K562 (cell line): ENCODE data around the gene SPAG9. TPM values are rescaled to one million over a fixed set of nuclear protein-coding genes. Genes with fewer than 3 reads are reported as not detected.

Experiments used
- ETV1 ChIP-seq: fragments of 450-650 bp; conservative IDR thresholded peaks from 2 replicates; pipeline ENCODE4 v1.6.1; 2016; ENCODE audit warnings: missing genetic modification characterization, control low read depth, low read depth, missing compliant biosample characterization
- FOSL1 ChIP-seq: fragments of 200-800 bp; sonication (Bioruptor generic); conservative IDR thresholded peaks from 2 replicates; pipeline ENCODE4 v1.6.1; 2016; ENCODE audit warnings: missing genetic modification characterization, missing compliant biosample characterization
- HNRNPK ChIP-seq: fragments of 200-400 bp; formaldehyde crosslinking; IDR thresholded peaks from one replicate; pipeline ENCODE4 v1.6.1; 2018; ENCODE audit warnings: mild to moderate bottlenecking, low read depth, low read length; ENCODE audit not compliant: poor library complexity, severe bottlenecking
- RBFOX2 ChIP-seq: fragments of 200-400 bp; formaldehyde crosslinking; IDR thresholded peaks from 2 replicates; pipeline ENCODE4 v1.6.1; 2017; ENCODE audit warnings: low read depth, mild to moderate bottlenecking, low read length, moderate library complexity
- RNF2 ChIP-seq: sonication (generic); IDR thresholded peaks from 2 replicates; pipeline ENCODE4 v1.6.1; 2016
- ZNF3 ChIP-seq: fragments of 250-450 bp; sonication (Bioruptor Pico); IDR thresholded peaks from 2 replicates; pipeline ENCODE4 v1.5.0; 2021; ENCODE audit warnings: mild to moderate bottlenecking, moderate library complexity
- ZNF316 ChIP-seq: fragments of 450-650 bp; IDR thresholded peaks from 2 replicates; pipeline ENCODE4 v1.6.1; 2016
- ZNF41 ChIP-seq: fragments of 250-450 bp; sonication (Bioruptor Pico); conservative IDR thresholded peaks from 2 replicates; pipeline ENCODE4 v1.4.0; 2020; ENCODE audit warnings: mild to moderate bottlenecking
- ZNF551 ChIP-seq: fragments of 250-450 bp; sonication (Bioruptor Pico); IDR thresholded peaks from 2 replicates; pipeline ENCODE4 v1.5.0; 2021; ENCODE audit warnings: mild to moderate bottlenecking, moderate library complexity
- polyA plus RNA-seq, 8 experiments: library from polyadenylated mRNA; depleted of rRNA in 4 of 8; stranded (reverse) in 5 of 8; unstranded in 3 of 8; fragments of >200 nt; fragmentation: Nextera tagmentation in 2 of 8; fragmentation: Illumina TruSeq in 1 of 8; extraction: Ambion mirVana in 2 of 8; extraction: Trizol in 1 of 8; gene quantifications; 2 replicates each; pipeline versions ENCODE4 v1.2.1 to v1.2.3, GENCODE V29; 2011 to 2014; ENCODE audit warnings: inconsistent platforms in 1 of 8, missing spikeins in 1 of 8
- total RNA-seq, 7 experiments: library from RNA; depleted of rRNA in 6 of 7; stranded (reverse); fragments of >200 nt in 6 of 7; fragmentation: Illumina TruSeq in 2 of 7; extraction: Trizol in 2 of 7; gene quantifications; 2 replicates each; pipeline versions ENCODE4 v1.2.1 to v1.2.3, GENCODE V29; 2011 to 2021; ENCODE audit warnings: low replicate concordance in 1 of 7
- TF ChIP-seq, protein P1 (sequence below): fragments of 450-650 bp; IDR thresholded peaks from 2 replicates; pipeline ENCODE4 v1.6.1; 2017; ENCODE audit warnings: antibody characterized with exemption, mild to moderate bottlenecking
- TF ChIP-seq, protein P2 (sequence below): sonication (generic); formaldehyde crosslinking; IDR thresholded peaks from 2 replicates; pipeline ENCODE4 v1.8.0; 2022; ENCODE audit warnings: missing genetic modification reagents, mild to moderate bottlenecking, moderate library complexity, borderline replicate concordance
- TF ChIP-seq, protein P3 (sequence below), 2 experiments: fragments of 450-650 bp; IDR thresholded peaks; 2 replicates each; pipeline ENCODE4 v1.6.1; 2016
- TF ChIP-seq, protein P4 (sequence below): fragments of 450-650 bp; formaldehyde crosslinking; IDR thresholded peaks from 2 replicates; pipeline ENCODE4 v1.4.0; 2020; ENCODE audit warnings: mild to moderate bottlenecking, moderate library complexity
- TF ChIP-seq, protein P5 (sequence below): fragments of 450-650 bp; conservative IDR thresholded peaks from 2 replicates; pipeline ENCODE4 v1.6.1; 2016; ENCODE audit warnings: missing genetic modification characterization, low read depth, mild to moderate bottlenecking, control low read depth, missing compliant biosample characterization
- TF ChIP-seq, protein P6 (sequence below): fragments of 250-450 bp; sonication (Bioruptor Pico); IDR thresholded peaks from 2 replicates; pipeline ENCODE4 v1.5.0; 2021

Gene SPAG9
- total and polyA plus RNA-seq, 9 of the 15 experiments (the other 6 are each of a cell fraction or from before 2014, with no cell fraction given) = 12.2 to 99.2 (median 58.2) TPM

DNA sequence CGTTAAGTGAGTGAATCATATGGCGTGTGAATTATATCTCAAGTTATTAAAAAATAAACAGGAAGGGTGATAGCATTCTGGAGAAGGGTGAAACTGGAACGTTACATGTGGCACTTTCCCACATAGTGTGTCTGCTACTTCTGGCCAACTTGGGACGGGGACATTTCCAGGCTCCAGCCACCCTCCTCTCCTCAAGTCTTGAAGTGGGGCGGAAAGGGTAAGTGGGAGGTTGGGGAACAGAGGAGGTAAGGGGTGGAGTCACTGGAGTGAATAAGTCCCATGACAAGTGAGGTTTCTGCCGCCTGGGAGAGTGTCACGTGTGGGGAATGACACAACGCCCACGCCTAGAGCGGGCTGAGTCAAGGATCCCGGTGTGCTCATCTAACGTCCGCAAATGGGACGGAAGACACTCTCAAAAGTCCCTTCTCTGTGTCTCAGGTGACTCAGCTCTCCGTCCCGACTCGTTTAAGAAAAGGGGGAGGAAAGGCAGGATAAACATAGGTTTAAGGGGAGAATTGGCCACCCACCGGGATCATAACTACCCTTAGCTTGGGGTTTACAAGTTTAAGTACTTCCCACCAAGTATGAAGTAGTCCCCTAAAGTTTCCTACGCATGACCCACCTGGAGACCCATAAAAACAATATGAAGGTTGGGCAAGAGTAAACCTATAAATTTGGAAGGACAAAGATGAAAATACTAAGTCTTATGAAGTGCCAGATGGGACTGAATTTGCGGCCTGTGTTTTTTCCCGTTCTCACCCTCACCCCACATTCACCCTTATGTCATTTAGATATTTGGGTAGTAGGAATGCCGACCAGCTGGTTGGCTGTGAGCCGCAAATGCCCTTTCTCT is 1.2 kb upstream of the SPAG9 start (continued):
- peak; percentile 49; the same call in 1 of the 2 replicates for TF ChIP-seq RNF2
- peak; percentile 82 for TF ChIP-seq ZNF316
- peak; percentile 77 for TF ChIP-seq RBFOX2
- TF ChIP-seq, protein P1, sequence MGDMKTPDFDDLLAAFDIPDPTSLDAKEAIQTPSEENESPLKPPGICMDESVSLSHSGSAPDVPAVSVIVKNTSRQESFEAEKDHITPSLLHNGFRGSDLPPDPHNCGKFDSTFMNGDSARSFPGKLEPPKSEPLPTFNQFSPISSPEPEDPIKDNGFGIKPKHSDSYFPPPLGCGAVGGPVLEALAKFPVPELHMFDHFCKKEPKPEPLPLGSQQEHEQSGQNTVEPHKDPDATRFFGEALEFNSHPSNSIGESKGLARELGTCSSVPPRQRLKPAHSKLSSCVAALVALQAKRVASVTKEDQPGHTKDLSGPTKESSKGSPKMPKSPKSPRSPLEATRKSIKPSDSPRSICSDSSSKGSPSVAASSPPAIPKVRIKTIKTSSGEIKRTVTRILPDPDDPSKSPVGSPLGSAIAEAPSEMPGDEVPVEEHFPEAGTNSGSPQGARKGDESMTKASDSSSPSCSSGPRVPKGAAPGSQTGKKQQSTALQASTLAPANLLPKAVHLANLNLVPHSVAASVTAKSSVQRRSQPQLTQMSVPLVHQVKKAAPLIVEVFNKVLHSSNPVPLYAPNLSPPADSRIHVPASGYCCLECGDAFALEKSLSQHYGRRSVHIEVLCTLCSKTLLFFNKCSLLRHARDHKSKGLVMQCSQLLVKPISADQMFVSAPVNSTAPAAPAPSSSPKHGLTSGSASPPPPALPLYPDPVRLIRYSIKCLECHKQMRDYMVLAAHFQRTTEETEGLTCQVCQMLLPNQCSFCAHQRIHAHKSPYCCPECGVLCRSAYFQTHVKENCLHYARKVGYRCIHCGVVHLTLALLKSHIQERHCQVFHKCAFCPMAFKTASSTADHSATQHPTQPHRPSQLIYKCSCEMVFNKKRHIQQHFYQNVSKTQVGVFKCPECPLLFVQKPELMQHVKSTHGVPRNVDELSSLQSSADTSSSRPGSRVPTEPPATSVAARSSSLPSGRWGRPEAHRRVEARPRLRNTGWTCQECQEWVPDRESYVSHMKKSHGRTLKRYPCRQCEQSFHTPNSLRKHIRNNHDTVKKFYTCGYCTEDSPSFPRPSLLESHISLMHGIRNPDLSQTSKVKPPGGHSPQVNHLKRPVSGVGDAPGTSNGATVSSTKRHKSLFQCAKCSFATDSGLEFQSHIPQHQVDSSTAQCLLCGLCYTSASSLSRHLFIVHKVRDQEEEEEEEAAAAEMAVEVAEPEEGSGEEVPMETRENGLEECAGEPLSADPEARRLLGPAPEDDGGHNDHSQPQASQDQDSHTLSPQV = peak; percentile 47; the same call in 1 of the 2 replicates
- peak; percentile 58; the same call in 1 of the 2 replicates for TF ChIP-seq ZNF41 (CRISPR knock-in tag)
- TF ChIP-seq, protein P2, sequence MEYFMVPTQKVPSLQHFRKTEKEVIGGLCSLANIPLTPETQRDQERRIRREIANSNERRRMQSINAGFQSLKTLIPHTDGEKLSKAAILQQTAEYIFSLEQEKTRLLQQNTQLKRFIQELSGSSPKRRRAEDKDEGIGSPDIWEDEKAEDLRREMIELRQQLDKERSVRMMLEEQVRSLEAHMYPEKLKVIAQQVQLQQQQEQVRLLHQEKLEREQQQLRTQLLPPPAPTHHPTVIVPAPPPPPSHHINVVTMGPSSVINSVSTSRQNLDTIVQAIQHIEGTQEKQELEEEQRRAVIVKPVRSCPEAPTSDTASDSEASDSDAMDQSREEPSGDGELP = peak; percentile 94
- TF ChIP-seq, protein P3, sequence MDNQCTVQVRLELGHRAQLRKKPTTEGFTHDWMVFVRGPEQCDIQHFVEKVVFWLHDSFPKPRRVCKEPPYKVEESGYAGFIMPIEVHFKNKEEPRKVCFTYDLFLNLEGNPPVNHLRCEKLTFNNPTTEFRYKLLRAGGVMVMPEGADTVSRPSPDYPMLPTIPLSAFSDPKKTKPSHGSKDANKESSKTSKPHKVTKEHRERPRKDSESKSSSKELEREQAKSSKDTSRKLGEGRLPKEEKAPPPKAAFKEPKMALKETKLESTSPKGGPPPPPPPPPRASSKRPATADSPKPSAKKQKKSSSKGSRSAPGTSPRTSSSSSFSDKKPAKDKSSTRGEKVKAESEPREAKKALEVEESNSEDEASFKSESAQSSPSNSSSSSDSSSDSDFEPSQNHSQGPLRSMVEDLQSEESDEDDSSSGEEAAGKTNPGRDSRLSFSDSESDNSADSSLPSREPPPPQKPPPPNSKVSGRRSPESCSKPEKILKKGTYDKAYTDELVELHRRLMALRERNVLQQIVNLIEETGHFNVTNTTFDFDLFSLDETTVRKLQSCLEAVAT (IDR thresholded peaks at IDR 0.05) = peak in 1 of 2 experiments; percentile 7; a peak in 3 of 4 replicates
- peak; percentile 94 for TF ChIP-seq FOSL1 (tag)
- TF ChIP-seq, protein P4, sequence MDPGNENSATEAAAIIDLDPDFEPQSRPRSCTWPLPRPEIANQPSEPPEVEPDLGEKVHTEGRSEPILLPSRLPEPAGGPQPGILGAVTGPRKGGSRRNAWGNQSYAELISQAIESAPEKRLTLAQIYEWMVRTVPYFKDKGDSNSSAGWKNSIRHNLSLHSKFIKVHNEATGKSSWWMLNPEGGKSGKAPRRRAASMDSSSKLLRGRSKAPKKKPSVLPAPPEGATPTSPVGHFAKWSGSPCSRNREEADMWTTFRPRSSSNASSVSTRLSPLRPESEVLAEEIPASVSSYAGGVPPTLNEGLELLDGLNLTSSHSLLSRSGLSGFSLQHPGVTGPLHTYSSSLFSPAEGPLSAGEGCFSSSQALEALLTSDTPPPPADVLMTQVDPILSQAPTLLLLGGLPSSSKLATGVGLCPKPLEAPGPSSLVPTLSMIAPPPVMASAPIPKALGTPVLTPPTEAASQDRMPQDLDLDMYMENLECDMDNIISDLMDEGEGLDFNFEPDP = no peak
- no peak for TF ChIP-seq ZNF551 (CRISPR knock-in tag)
- TF ChIP-seq, protein P5, sequence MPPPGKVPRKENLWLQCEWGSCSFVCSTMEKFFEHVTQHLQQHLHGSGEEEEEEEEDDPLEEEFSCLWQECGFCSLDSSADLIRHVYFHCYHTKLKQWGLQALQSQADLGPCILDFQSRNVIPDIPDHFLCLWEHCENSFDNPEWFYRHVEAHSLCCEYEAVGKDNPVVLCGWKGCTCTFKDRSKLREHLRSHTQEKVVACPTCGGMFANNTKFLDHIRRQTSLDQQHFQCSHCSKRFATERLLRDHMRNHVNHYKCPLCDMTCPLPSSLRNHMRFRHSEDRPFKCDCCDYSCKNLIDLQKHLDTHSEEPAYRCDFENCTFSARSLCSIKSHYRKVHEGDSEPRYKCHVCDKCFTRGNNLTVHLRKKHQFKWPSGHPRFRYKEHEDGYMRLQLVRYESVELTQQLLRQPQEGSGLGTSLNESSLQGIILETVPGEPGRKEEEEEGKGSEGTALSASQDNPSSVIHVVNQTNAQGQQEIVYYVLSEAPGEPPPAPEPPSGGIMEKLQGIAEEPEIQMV (tag) = peak; percentile 74; the same call in 1 of the 2 replicates
- TF ChIP-seq ZNF3 (CRISPR knock-in tag) = no peak; the same call in 1 of the 2 replicates
- TF ChIP-seq, protein P6, sequence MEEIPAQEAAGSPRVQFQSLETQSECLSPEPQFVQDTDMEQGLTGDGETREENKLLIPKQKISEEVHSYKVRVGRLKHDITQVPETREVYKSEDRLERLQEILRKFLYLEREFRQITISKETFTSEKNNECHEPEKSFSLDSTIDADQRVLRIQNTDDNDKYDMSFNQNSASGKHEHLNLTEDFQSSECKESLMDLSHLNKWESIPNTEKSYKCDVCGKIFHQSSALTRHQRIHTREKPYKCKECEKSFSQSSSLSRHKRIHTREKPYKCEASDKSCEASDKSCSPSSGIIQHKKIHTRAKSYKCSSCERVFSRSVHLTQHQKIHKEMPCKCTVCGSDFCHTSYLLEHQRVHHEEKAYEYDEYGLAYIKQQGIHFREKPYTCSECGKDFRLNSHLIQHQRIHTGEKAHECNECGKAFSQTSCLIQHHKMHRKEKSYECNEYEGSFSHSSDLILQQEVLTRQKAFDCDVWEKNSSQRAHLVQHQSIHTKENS (CRISPR knock-in tag) = 0 out of 2 replicates have a peak, but pooled peaks have one; percentile 8
- no peak for TF ChIP-seq HNRNPK
- peak; percentile 31; the same call in 1 of the 2 replicates for TF ChIP-seq ETV1 (tag)
